ENCODE data around the gene NEU2. TPM values are rescaled to one million over a fixed set of nuclear protein-coding genes. Genes with fewer than 3 reads are reported as not detected.

Gene NEU2
- total RNA-seq, 1 experiment from 2014 or later, result not detected

GRCh38 chr2:233082222-233082930 lies 49.9 kb downstream of the NEU2 start:
- no peaks in the 10 kb centered on the region for H4K20me1 ChIP-seq (ENCODE audit: insufficient read depth)
- no peak overlapping the region for H3K27ac ChIP-seq (ENCODE audit: low read depth, low read length)
- TF ChIP-seq CEBPB (IDR thresholded peaks at IDR 0.05; ENCODE audit: low read depth), result no peak
- no peak for TF ChIP-seq ATF3 (IDR thresholded peaks at IDR 0.05)
- TF ChIP-seq ZNF274 (IDR thresholded peaks at IDR 0.05; ENCODE audit: low read depth, low read length), result no peak
- no peak for TF ChIP-seq POLR2A (IDR thresholded peaks at IDR 0.05; ENCODE audit: borderline replicate concordance, extremely low read depth, insufficient read depth, insufficient read length)
- no peak for TF ChIP-seq EZH2phosphoT487 (IDR thresholded peaks at IDR 0.05; ENCODE audit: borderline replicate concordance)
- TF ChIP-seq TCF7L2 (IDR thresholded peaks at IDR 0.05; ENCODE audit: borderline replicate concordance, extremely low read depth, insufficient read depth, insufficient read length), result no peak
- TF ChIP-seq ELF1 (IDR thresholded peaks at IDR 0.05; ENCODE audit: borderline replicate concordance, low read depth), result no peak
- no peak for TF ChIP-seq EGR1 (IDR thresholded peaks at IDR 0.05; ENCODE audit: low read depth)
- TF ChIP-seq YY1 (IDR thresholded peaks at IDR 0.05; ENCODE audit: extremely low read depth, insufficient replicate concordance, low read depth, low read length), result no peak
- no peak for TF ChIP-seq SIN3A (IDR thresholded peaks at IDR 0.05; ENCODE audit: low read depth)
- TF ChIP-seq ZFX (IDR thresholded peaks at IDR 0.05), result no peak
- H3K36me3 ChIP-seq (ENCODE audit: control insufficient read depth in 1 of 2, insufficient read depth in 2 of 2, low read length in 2 of 2), result no peaks in the 10 kb centered on the region
- BruUV-seq (replicated peaks), result no TSS peak
- no peaks in the 10 kb centered on the region for H3K9me3 ChIP-seq (ENCODE audit: control insufficient read depth in 1 of 2, insufficient read depth in 1 of 2, low read depth in 1 of 2, low read length in 2 of 2)
- no peak overlapping the region for H3K4me3 ChIP-seq (replicated peaks in 1 of 2; ENCODE audit: low read depth in 1 of 2, low read length in 2 of 2)
- ChIA-PET RAD21 (ENCODE audit: low non-redundant PET in 1 of 2, low total read pairs in 2 of 2, uncharacterized antibody in 2 of 2, unreplicated experiment in 2 of 2) (no interaction called here), CTCF (no interaction called here), POLR2A (no interaction called here)
- no peaks in the 10 kb centered on the region for H3K9me2 ChIP-seq (ENCODE audit: insufficient read depth)
- intact Hi-C loops (cut with micrococcal nuclease), result no loop called here
- H3K27me3 ChIP-seq (ENCODE audit: insufficient read depth, low read length), result no peaks in the 10 kb centered on the region
- no peaks in the 10 kb centered on the region for H3K79me2 ChIP-seq (ENCODE audit: insufficient read depth, low read length)
- ATAC-seq (no peak), DNase-seq (ENCODE audit: low read depth, low spot score) (no peak)
- H2AFZ ChIP-seq (ENCODE audit: low read depth, low read length, poor library complexity, severe bottlenecking), result no peak overlapping the region
- H3K9ac ChIP-seq (ENCODE audit: low read length), result no peak overlapping the region
- H3K4me1 ChIP-seq (ENCODE audit: control insufficient read depth in 1 of 2, insufficient read depth in 2 of 2, low read length in 2 of 2), result no peaks in the 10 kb centered on the region
- H3K4me2 ChIP-seq (ENCODE audit: low read length), result no peak overlapping the region

All from HCT116 (cell line).